Measurements from ENCODE around the gene BBS4.

DNA sequence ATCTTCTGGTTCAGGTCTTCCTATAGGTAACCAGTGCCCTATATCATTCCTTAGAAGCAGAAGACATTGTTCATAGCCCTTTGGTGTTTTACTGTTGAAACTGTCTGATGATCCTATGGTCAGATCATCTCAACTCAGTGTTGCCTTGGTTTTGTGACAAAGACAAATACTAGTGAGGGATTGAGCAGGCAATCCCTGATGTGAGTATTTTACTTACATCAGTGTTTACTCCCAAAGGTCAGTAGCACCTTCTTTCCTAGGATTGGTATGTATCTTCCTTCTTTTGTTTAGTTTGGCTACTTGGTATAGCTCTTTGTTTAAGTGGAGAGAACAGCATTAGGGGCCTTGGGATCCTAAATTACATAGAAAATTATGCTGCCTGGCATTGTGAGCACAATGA, 41.1 kb downstream of the BBS4 start:
- TF ChIP-seq, protein P1, sequence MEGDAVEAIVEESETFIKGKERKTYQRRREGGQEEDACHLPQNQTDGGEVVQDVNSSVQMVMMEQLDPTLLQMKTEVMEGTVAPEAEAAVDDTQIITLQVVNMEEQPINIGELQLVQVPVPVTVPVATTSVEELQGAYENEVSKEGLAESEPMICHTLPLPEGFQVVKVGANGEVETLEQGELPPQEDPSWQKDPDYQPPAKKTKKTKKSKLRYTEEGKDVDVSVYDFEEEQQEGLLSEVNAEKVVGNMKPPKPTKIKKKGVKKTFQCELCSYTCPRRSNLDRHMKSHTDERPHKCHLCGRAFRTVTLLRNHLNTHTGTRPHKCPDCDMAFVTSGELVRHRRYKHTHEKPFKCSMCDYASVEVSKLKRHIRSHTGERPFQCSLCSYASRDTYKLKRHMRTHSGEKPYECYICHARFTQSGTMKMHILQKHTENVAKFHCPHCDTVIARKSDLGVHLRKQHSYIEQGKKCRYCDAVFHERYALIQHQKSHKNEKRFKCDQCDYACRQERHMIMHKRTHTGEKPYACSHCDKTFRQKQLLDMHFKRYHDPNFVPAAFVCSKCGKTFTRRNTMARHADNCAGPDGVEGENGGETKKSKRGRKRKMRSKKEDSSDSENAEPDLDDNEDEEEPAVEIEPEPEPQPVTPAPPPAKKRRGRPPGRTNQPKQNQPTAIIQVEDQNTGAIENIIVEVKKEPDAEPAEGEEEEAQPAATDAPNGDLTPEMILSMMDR (IDR thresholded peaks at IDR 0.05; ENCODE audit: insufficient read depth, low read depth, low read length) = no peak
- TF ChIP-seq EZH2 (IDR thresholded peaks at IDR 0.05; ENCODE audit: insufficient read depth, low read length) = no peak

Measured in astrocyte (in vitro differentiated cells and primary cell).